HTERT RPE-1 (cell line): ENCODE results near the gene GNG7.
"Not testable (repeated sequence)": the region's sequence is repeated elsewhere in the genome, so short reads cannot be mapped to it uniquely, and the experiment has no call there.

ENCODE experiments used
- in situ Hi-C: fragments of 300-500 bp; cut with MboI; formaldehyde crosslinking; loops from 4 replicates; pipeline ENCODE4 v1.14.3; 2020; ENCODE audit warnings: low sequenced_read_pairs

The GNG7 gene

GRCh38 chr19:2714102-2714501 lies 11.6 kb upstream of the GNG7 start:
- in situ Hi-C loops = not testable (repeated sequence)

- in situ Hi-C loops = not testable (repeated sequence)
These were observed 10.7 kb upstream of the GNG7 start for GRCh38 chr19:2713170-2713569.

GRCh38 chr19:2711875-2712205 lies 9.3 kb upstream of the GNG7 start:
- in situ Hi-C loops = no loop called here

GRCh38 chr19:2711172-2711874 lies 8.8 kb upstream of the GNG7 start:
- in situ Hi-C loops = no loop called here

- in situ Hi-C loops = no loop called here
These were observed 3.8 kb upstream of the GNG7 start for GRCh38 chr19:2706251-2706650.

GRCh38 chr19:2703691-2704216 lies 1.3 kb upstream of the GNG7 start:
- in situ Hi-C loops = no loop called here

GRCh38 chr19:2703077-2703437 lies 563 bp upstream of the GNG7 start:
- in situ Hi-C loops = no loop called here

- in situ Hi-C loops = no loop called here
These were observed 929 bp downstream of the GNG7 start for GRCh38 chr19:2701361-2702169.

- in situ Hi-C loops = no loop called here
These were observed 1.7 kb downstream of the GNG7 start for GRCh38 chr19:2700660-2701360.

- in situ Hi-C loops = no loop called here
These were observed 2.9 kb downstream of the GNG7 start for GRCh38 chr19:2699413-2700140.

GRCh38 chr19:2694196-2694595 lies 8.3 kb downstream of the GNG7 start:
- in situ Hi-C loops = no loop called here

- in situ Hi-C loops = no loop called here
These were observed 8.9 kb downstream of the GNG7 start for GRCh38 chr19:2693492-2694160.

- in situ Hi-C loops = no loop called here
These were observed 10.5 kb downstream of the GNG7 start for GRCh38 chr19:2691951-2692350.

- in situ Hi-C loops = no loop called here
These were observed 11.6 kb downstream of the GNG7 start for GRCh38 chr19:2690856-2691255.

GRCh38 chr19:2686360-2686759 lies 16.1 kb downstream of the GNG7 start:
- in situ Hi-C loops = no loop called here

- in situ Hi-C loops = no loop called here
These were observed 17.2 kb downstream of the GNG7 start for GRCh38 chr19:2685204-2685704.

GRCh38 chr19:2683430-2684003 lies 19.0 kb downstream of the GNG7 start:
- in situ Hi-C loops = no loop called here

GRCh38 chr19:2680808-2681207 lies 21.7 kb downstream of the GNG7 start:
- in situ Hi-C loops = no loop called here

- in situ Hi-C loops = no loop called here
These were observed 23.1 kb downstream of the GNG7 start for GRCh38 chr19:2679439-2679838.

GRCh38 chr19:2678948-2679347 lies 23.5 kb downstream of the GNG7 start:
- in situ Hi-C loops = not testable (repeated sequence)
